Liver (tissue), 9 donors: ENCODE results near the gene JRKL. TPM values are rescaled to one million over a fixed set of nuclear protein-coding genes. Genes with fewer than 3 reads are reported as not detected.

ENCODE experiments used
- DNase-seq: peaks from one replicate; pipeline ENCODE4 v3.0.0-alpha.2; 2017; ENCODE audit warnings: low spot score
- H3K27ac ChIP-seq, 2 donors: one replicate each; pipeline ENCODE4 v1.7.0; 2013; ENCODE audit warnings: inconsistent platforms in 2 of 2, low read length in 2 of 2, control low read depth in 1 of 2, low read depth in 1 of 2, mild to moderate bottlenecking in 1 of 2
- H3K27me3 ChIP-seq, 4 donors: one replicate each; pipeline versions ENCODE4 v1.6.1 to v1.7.0; 2013; ENCODE audit warnings: low read length in 3 of 4, inconsistent platforms in 1 of 4, mild to moderate bottlenecking in 1 of 4, moderate library complexity in 1 of 4; ENCODE audit not compliant: control insufficient read depth in 4 of 4, insufficient read depth in 4 of 4
- H3K36me3 ChIP-seq, 4 donors: one replicate each; pipeline versions ENCODE4 v1.6.1 to v1.7.0; 2013; ENCODE audit warnings: low read length in 3 of 4, mild to moderate bottlenecking in 3 of 4, low read depth in 1 of 4, moderate library complexity in 1 of 4; ENCODE audit not compliant: control insufficient read depth in 4 of 4, insufficient read depth in 3 of 4
- H3K4me1 ChIP-seq, 4 donors: one replicate each; pipeline versions ENCODE4 v1.6.1 to v1.7.0; 2013; ENCODE audit warnings: low read length in 3 of 4, mild to moderate bottlenecking in 3 of 4, moderate library complexity in 1 of 4; ENCODE audit not compliant: control insufficient read depth in 4 of 4, insufficient read depth in 4 of 4
- H3K4me3 ChIP-seq, 3 donors: one replicate each; pipeline versions ENCODE4 v1.6.1 to v1.7.0; 2013; ENCODE audit warnings: low read length in 3 of 3, control low read depth in 1 of 3, low read depth in 1 of 3, mild to moderate bottlenecking in 1 of 3
- H3K9ac ChIP-seq, 2 donors: one replicate each; pipeline ENCODE4 v1.7.0; 2013; ENCODE audit warnings: low read length in 2 of 2, mild to moderate bottlenecking in 2 of 2, moderate library complexity in 2 of 2, control low read depth in 1 of 2, low read depth in 1 of 2
- H3K9me3 ChIP-seq, 4 donors: one replicate each; pipeline versions ENCODE4 v1.6.1 to v1.7.0; 2013; ENCODE audit warnings: low read length in 3 of 4; ENCODE audit not compliant: control insufficient read depth in 4 of 4
- ATF3 ChIP-seq: IDR thresholded peaks from 2 replicates; pipeline ENCODE4 v1.6.1; 2016; ENCODE audit warnings: antibody characterized with exemption
- EGR1 ChIP-seq, 2 donors: IDR thresholded peaks; 2 replicates each; pipeline ENCODE4 v1.6.1; 2016 to 2018; ENCODE audit warnings: antibody characterized with exemption in 2 of 2, low read depth in 2 of 2
- FOXA1 ChIP-seq: IDR thresholded peaks from 2 replicates; pipeline ENCODE4 v1.6.1; 2016; ENCODE audit warnings: antibody characterized with exemption
- FOXA2 ChIP-seq: IDR thresholded peaks from 2 replicates; pipeline ENCODE4 v1.6.1; 2016; ENCODE audit warnings: antibody characterized with exemption
- GABPA ChIP-seq, 2 donors: IDR thresholded peaks in 1 of 2; conservative IDR thresholded peaks in 1 of 2; 2 replicates each; pipeline ENCODE4 v1.6.1; 2016; ENCODE audit warnings: antibody characterized with exemption in 2 of 2, mild to moderate bottlenecking in 1 of 2, moderate library complexity in 1 of 2
- HNF4A ChIP-seq, 2 donors: conservative IDR thresholded peaks; 2 replicates each; pipeline ENCODE4 v1.6.1; 2016; ENCODE audit warnings: antibody characterized with exemption in 2 of 2, mild to moderate bottlenecking in 2 of 2
- HNF4G ChIP-seq: IDR thresholded peaks from 2 replicates; pipeline ENCODE4 v1.6.1; 2016; ENCODE audit warnings: antibody characterized with exemption
- JUND ChIP-seq, 2 donors: IDR thresholded peaks; 2 replicates each; pipeline ENCODE4 v1.6.1; 2016; ENCODE audit warnings: antibody characterized with exemption in 2 of 2
- NR2F2 ChIP-seq: IDR thresholded peaks from 2 replicates; pipeline ENCODE4 v1.6.1; 2016; ENCODE audit warnings: antibody characterized with exemption
- RAD21 ChIP-seq, 2 donors: IDR thresholded peaks; 2 replicates each; pipeline ENCODE4 v1.6.1; 2016; ENCODE audit warnings: antibody characterized with exemption in 2 of 2, mild to moderate bottlenecking in 2 of 2
- REST ChIP-seq: IDR thresholded peaks from 2 replicates; pipeline ENCODE4 v1.6.1; 2016; ENCODE audit warnings: antibody characterized with exemption, mild to moderate bottlenecking
- RXRA ChIP-seq, 2 donors: IDR thresholded peaks; 2 replicates each; pipeline ENCODE4 v1.6.1; 2017 to 2018; ENCODE audit warnings: antibody characterized with exemption in 2 of 2, mild to moderate bottlenecking in 1 of 2
- SP1 ChIP-seq: IDR thresholded peaks from 2 replicates; pipeline ENCODE4 v1.6.1; 2018; ENCODE audit warnings: antibody characterized with exemption, mild to moderate bottlenecking
- TAF1 ChIP-seq: conservative IDR thresholded peaks from 2 replicates; pipeline ENCODE4 v1.6.1; 2016; ENCODE audit warnings: antibody characterized with exemption, mild to moderate bottlenecking
- YY1 ChIP-seq: IDR thresholded peaks from 2 replicates; pipeline ENCODE4 v1.6.1; 2016; ENCODE audit warnings: antibody characterized with exemption, mild to moderate bottlenecking
- WGBS: extraction: QIAGEN DNeasy Blood & Tissue Kit; methylation state at CpG from one replicate; pipeline ENCODE4 v1.1.7; 2013; 5-methylcytosine and 5-hydroxymethylcytosine counted together
- polyA plus RNA-seq, 2 donors: library from polyadenylated mRNA; stranded (reverse) in 1 of 2; unstranded in 1 of 2; fragments of 200-250 nt in 1 of 2; fragments of >200 nt in 1 of 2; fragmentation: Nextera tagmentation in 1 of 2; extraction: Ambion mirVana in 1 of 2; gene quantifications; one replicate each; pipeline versions ENCODE4 v1.2.1 to v1.2.3, GENCODE V29; 2013 to 2015
- total RNA-seq, 2 donors: library from RNA; depleted of rRNA; stranded (reverse); fragments of >200 nt; gene quantifications; one replicate each; pipeline ENCODE4 v1.2.3, GENCODE V29; 2014
- TF ChIP-seq, protein P1 (sequence below): IDR thresholded peaks from 2 replicates; pipeline ENCODE4 v1.6.1; 2016; ENCODE audit warnings: antibody characterized with exemption
- TF ChIP-seq, protein P2 (sequence below): fragments of 150-350 bp; IDR thresholded peaks from 2 replicates; pipeline ENCODE4 v1.5.1; 2017; ENCODE audit warnings: improper control_type of control experiment, low read depth, low read length; ENCODE audit not compliant: missing input control
- donor health status: healthy.
- donor health status: healthy.
- donor health status: healthy.
- donor health status: healthy.
- donor health status: healthy.

Gene JRKL
- total and polyA plus RNA-seq, 4 donors, result 1.1 to 3.8 (median 1.6) TPM

DNA sequence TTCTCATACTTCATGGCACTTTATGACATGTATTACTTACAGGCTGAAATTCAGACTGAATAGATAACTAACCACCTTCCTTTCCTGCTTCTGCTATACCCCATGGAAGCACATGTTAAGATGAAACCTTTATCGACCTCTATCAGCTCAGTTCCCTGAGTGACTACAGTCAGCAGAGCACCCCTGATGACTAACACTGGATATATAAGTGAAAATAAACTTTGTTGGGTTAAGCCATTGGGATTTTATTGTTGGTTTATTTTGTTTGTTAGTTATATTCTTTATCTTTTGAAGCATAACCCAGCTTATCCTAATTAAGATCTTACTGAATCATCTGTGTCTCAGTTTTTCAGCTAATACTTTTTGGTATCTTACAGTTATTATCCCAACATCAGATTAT is 23.8 kb upstream of the JRKL start:
- Histone ChIP-seq H3K4me1 (no peaks in the 10 kb centered on the region), H3K4me3 (no peak overlapping the region), H3K9ac (no peak overlapping the region), H3K9me3 (no peaks in the 10 kb centered on the region), H3K27me3 (no peaks in the 10 kb centered on the region), H3K36me3 (peaks cover 0 to 10% (median 9%) of the 10 kb centered on the region in 4 donors), H3K27ac (no peak overlapping the region)
- TF ChIP-seq FOXA2, result no peak
- no peak for DNase-seq
- WGBS, result 90% methylated on average over 1 of the region's 1 CpG

- WGBS, result 93% methylated on average over 2 of the region's 2 CpGs
- H3K9ac ChIP-seq, result no peak overlapping the region
- H3K27ac ChIP-seq, result no peak overlapping the region
- H3K4me1 ChIP-seq, result no peaks in the 10 kb centered on the region
- H3K9me3 ChIP-seq, result no peaks in the 10 kb centered on the region
- no peaks in the 10 kb centered on the region for H3K27me3 ChIP-seq
- no peak for DNase-seq
- no peak overlapping the region for H3K4me3 ChIP-seq
- TF ChIP-seq ATF3 (no peak), EGR1 (IDR thresholded peaks at IDR 0.05; ENCODE audit: low read depth in 2 of 2) (no peak), TAF1 (no peak), NR2F2 (no peak), REST (no peak), YY1 (no peak), RXRA (IDR thresholded peaks at IDR 0.05) (no peak), HNF4G (no peak), SP1 (no peak), GABPA (IDR thresholded peaks at IDR 0.05 in 1 of 2, conservative IDR thresholded peaks at IDR 0.05 in 1 of 2) (no peak), FOXA1 (no peak)
- TF ChIP-seq, protein P1, sequence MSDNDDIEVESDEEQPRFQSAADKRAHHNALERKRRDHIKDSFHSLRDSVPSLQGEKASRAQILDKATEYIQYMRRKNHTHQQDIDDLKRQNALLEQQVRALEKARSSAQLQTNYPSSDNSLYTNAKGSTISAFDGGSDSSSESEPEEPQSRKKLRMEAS, result no peak
- TF ChIP-seq, protein P2, sequence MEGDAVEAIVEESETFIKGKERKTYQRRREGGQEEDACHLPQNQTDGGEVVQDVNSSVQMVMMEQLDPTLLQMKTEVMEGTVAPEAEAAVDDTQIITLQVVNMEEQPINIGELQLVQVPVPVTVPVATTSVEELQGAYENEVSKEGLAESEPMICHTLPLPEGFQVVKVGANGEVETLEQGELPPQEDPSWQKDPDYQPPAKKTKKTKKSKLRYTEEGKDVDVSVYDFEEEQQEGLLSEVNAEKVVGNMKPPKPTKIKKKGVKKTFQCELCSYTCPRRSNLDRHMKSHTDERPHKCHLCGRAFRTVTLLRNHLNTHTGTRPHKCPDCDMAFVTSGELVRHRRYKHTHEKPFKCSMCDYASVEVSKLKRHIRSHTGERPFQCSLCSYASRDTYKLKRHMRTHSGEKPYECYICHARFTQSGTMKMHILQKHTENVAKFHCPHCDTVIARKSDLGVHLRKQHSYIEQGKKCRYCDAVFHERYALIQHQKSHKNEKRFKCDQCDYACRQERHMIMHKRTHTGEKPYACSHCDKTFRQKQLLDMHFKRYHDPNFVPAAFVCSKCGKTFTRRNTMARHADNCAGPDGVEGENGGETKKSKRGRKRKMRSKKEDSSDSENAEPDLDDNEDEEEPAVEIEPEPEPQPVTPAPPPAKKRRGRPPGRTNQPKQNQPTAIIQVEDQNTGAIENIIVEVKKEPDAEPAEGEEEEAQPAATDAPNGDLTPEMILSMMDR, result no peak
- peaks cover 0 to 10% (median 9%) of the 10 kb centered on the region in 4 donors for H3K36me3 ChIP-seq
Measured at GRCh38 chr11:96367342-96367741, 22.5 kb upstream of the JRKL start.

DNA sequence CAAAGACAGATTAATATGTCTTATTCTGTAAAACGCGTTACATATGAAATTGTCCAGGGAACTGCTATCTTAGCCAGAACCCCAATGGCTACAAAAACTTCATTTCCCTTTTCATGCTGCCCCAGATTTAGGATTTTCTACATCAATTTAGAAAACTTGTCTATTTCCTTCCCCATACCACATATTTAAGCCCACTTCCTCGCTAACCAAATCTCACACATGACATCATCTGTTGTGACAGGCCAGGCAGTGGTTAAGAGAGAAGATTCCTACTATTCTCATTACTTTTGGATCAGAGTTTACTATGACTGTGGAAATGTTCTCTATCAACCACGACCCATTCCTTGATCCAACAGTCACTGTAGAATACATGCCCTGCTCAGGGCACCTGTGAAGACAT is 16.0 kb upstream of the JRKL start:
- Histone ChIP-seq H3K9me3 (no peaks in the 10 kb centered on the region), H3K9ac (no peak overlapping the region), H3K27ac (no peak overlapping the region), H3K4me3 (no peak overlapping the region), H3K36me3 (peaks cover 0 to 8% (median 5%) of the 10 kb centered on the region in 4 donors), H3K27me3 (no peaks in the 10 kb centered on the region), H3K4me1 (no peaks in the 10 kb centered on the region)
- 95% methylated on average over 4 of the region's 4 CpGs for WGBS
- no peak for TF ChIP-seq NR2F2
- TF ChIP-seq, protein P1, result no peak
- TF ChIP-seq HNF4G, result no peak
- no peak for TF ChIP-seq YY1
- no peak for TF ChIP-seq RAD21 (IDR thresholded peaks at IDR 0.05)
- TF ChIP-seq JUND (IDR thresholded peaks at IDR 0.05), result no peak
- no peak for TF ChIP-seq ATF3
- TF ChIP-seq TAF1, result no peak
- TF ChIP-seq SP1, result no peak
- no peak for TF ChIP-seq FOXA1
- no peak for TF ChIP-seq EGR1 (IDR thresholded peaks at IDR 0.05; ENCODE audit: low read depth in 2 of 2)
- no peak for TF ChIP-seq HNF4A (conservative IDR thresholded peaks at IDR 0.05)
- no peak for TF ChIP-seq RXRA (IDR thresholded peaks at IDR 0.05)
- no peak for TF ChIP-seq FOXA2
- no peak for DNase-seq
